Activated naive CD4-positive, alpha-beta T cell treated with anti-CD3 and anti-CD28 coated beads, Interleukin-2, amount 10 ng/mL, durations not matched to agents 5 hours and 36 hours (primary cell): ENCODE measurements around the gene KLK2. TPM values are rescaled to one million over a fixed set of nuclear protein-coding genes. Genes with fewer than 3 reads are reported as not detected.

Experiments used
- total RNA-seq, 2 experiments: library from RNA; stranded (reverse); gene quantifications; one replicate each; pipeline ENCODE4 v1.2.3, GENCODE V29; 2021

The KLK2 gene
- total RNA-seq: not detected

DNA sequence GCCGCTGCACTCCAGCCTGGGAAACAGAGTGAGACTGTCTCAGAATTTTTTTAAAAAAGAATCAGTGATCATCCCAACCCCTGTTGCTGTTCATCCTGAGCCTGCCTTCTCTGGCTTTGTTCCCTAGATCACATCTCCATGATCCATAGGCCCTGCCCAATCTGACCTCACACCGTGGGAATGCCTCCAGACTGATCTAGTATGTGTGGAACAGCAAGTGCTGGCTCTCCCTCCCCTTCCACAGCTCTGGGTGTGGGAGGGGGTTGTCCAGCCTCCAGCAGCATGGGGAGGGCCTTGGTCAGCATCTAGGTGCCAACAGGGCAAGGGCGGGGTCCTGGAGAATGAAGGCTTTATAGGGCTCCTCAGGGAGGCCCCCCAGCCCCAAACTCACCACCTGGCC lies at the start of gene KLK2:
KLK2 (plus strand) TSS at position 384 of the 400 bp plus-strand sequence. CDS start 35 bp downstream, outside the sequence.

DNA sequence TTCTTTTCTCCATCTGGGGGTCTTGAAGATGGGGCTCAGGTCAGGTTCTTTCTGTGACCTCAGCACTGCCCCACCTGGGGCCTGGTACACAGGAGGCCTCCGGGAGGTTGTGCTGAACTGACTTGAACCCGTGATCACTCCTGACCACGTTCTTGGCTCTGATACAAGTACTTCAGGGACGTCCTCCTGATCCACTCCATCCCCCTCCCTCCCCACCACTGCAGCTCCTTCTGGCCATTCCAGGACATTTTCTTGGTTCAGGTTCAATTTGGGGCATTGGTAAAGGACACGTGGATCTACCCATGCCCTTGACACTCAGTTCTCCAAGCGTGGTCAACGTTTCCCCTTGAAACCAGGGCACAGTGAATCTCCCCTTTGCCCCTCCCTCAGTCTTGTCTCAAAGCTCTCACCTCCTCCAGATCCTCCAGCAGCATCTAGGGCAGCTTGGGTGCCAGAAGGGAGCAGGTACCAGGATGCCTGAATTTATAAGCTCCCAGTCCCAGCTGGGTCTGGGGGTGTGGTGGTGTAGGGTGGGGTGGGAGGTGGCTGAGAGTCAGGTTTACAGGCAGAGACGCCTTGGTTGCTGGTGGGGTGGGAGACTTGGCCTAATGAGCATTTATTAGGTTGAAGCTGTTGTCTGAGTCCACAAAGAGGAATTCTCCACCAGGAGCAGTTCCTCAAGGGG lies 40.0 kb upstream of the KLK2 start, which contains the start of gene KLK15:
KLK15 (minus strand) TSS at position 458 of the 685 bp plus-strand sequence. CDS start 2,082 bp downstream, outside the sequence.

DNA sequence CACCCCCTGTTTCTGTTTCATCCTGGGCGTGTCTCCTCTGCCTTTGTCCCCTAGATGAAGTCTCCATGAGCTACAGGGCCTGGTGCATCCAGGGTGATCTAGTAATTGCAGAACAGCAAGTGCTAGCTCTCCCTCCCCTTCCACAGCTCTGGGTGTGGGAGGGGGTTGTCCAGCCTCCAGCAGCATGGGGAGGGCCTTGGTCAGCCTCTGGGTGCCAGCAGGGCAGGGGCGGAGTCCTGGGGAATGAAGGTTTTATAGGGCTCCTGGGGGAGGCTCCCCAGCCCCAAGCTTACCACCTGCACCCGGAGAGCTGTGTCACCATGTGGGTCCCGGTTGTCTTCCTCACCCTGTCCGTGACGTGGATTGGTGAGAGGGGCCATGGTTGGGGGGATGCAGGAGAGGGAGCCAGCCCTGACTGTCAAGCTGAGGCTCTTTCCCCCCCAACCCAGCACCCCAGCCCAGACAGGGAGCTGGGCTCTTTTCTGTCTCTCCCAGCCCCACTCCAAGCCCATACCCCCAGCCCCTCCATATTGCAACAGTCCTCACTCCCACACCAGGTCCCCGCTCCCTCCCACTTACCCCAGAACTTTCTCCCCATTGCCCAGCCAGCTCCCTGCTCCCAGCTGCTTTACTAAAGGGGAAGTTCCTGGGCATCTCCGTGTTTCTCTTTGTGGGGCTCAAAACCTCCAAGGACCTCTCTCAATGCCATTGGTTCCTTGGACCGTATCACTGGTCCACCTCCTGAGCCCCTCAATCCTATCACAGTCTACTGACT lies 18.4 kb upstream of the KLK2 start, which contains the start of gene KLK3:
KLK3 (plus strand) TSS at position 280 of the 775 bp plus-strand sequence; CDS start at position 321, 41 bp downstream.

DNA sequence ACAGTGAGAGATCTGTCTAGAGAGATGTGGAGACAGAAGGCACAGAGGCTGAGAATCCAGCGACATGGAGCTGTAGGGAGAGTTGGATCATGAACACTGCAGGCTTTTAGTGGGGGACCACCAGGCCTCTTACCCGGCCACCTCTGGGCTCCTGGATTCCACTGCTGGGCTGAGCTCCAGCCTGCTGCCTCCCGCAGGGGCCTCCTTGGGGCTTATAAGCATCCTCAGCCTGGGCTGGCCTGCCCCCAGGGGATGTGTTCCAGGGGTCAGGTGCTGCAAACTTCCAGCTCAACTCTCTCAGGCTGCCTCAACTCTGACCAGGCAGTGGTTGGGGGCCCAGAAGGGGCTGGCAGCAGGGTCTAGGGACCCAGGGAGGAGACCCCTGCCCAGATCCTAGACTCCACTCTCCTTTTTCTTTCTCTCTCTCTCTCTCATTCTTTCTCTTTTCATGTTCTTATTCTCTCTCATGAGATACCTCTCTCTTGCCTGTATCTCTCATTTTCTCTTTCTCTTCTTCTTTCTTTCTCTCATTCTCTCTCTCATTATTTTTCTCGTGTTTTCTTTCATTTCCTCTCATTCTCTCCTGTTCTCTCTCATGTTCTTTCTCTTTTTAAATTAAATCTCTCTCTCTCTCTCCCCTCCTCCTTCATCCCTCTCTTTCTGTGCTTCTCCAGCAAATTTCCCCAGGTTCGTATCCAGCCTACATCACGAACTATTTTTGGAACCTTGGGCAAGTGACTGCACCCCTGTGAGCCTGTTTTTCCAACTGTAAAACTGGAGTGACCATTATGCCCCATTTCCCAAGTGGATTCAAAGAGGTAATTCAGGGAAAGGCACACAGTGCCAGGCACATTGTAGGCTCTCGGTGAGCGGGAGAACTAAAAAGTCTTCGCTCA lies 38.2 kb downstream of the KLK2 start, which contains the start of gene KLK4:
KLK4 (minus strand) TSS at position 190 of the 896 bp plus-strand sequence. CDS start 657 bp downstream, outside the sequence.

Other genes with a start within 250 kb of the KLK2 start
- gene SYT3, start 233.6 kb upstream of the KLK2 start, total RNA-seq: not detected
- gene C19orf81, start 224.0 kb upstream of the KLK2 start, total RNA-seq: not detected
- gene SHANK1, start 153.6 kb upstream of the KLK2 start, total RNA-seq: not detected
- gene CLEC11A, start 150.1 kb upstream of the KLK2 start, total RNA-seq: under 1 TPM; 0.75 to 0.98 TPM
- not detected for gene GPR32, start 103.0 kb upstream of the KLK2 start, total RNA-seq
- gene ACP4, start 83.0 kb upstream of the KLK2 start, total RNA-seq: not detected
- gene KLK1, start 49.7 kb upstream of the KLK2 start, total RNA-seq: under 1 TPM; 0.79 to 0.86 TPM
- not detected for gene KLK15, start 39.9 kb upstream of the KLK2 start, total RNA-seq
- not detected for gene KLK3, start 18.5 kb upstream of the KLK2 start, total RNA-seq
- not detected for gene KLK4, start 38.0 kb downstream of the KLK2 start, total RNA-seq
- not detected for gene KLK5, start 79.6 kb downstream of the KLK2 start, total RNA-seq
- not detected for gene KLK6, start 96.2 kb downstream of the KLK2 start, total RNA-seq
- gene KLK7, start 110.5 kb downstream of the KLK2 start, total RNA-seq: not detected
- not detected for gene KLK8, start 128.2 kb downstream of the KLK2 start, total RNA-seq
- not detected for gene KLK10, start 146.3 kb downstream of the KLK2 start, total RNA-seq
- not detected for gene KLK11, start 153.2 kb downstream of the KLK2 start, total RNA-seq
- not detected for gene KLK12, start 161.6 kb downstream of the KLK2 start, total RNA-seq
- gene KLK13, start 191.7 kb downstream of the KLK2 start, total RNA-seq: not detected
- gene KLK14, start 209.4 kb downstream of the KLK2 start, total RNA-seq: under 1 TPM in 1 of 2 experiments, not detected in 1; 0.41 TPM
- gene CTU1, start 235.0 kb downstream of the KLK2 start, total RNA-seq: 10 to 100 TPM in 1 of 2 experiments, 1 to 10 TPM in 1; 9.9 to 10.6 TPM